Esophagus squamous epithelium (tissue), 4 donors: ENCODE results near the gene CAGE1.

Experiments used
- POLR2A ChIP-seq, 4 donors: fragments of 450-650 bp; IDR thresholded peaks; one replicate each; pipeline ENCODE4 v1.6.1; 2017; ENCODE audit warnings: antibody characterized with exemption in 4 of 4, mild to moderate bottlenecking in 4 of 4, moderate library complexity in 3 of 4
- TF ChIP-seq, protein P1 (sequence below), 6 experiments: fragments of 450-650 bp in 4 of 6; fragments of 200-600 bp in 2 of 6; sonication (generic) in 2 of 6; IDR thresholded peaks; one replicate each; pipeline ENCODE4 v1.5.1; 2016 to 2019; ENCODE audit warnings: antibody characterized with exemption in 6 of 6, mild to moderate bottlenecking in 4 of 6, moderate library complexity in 4 of 6

- TF ChIP-seq, protein P1, sequence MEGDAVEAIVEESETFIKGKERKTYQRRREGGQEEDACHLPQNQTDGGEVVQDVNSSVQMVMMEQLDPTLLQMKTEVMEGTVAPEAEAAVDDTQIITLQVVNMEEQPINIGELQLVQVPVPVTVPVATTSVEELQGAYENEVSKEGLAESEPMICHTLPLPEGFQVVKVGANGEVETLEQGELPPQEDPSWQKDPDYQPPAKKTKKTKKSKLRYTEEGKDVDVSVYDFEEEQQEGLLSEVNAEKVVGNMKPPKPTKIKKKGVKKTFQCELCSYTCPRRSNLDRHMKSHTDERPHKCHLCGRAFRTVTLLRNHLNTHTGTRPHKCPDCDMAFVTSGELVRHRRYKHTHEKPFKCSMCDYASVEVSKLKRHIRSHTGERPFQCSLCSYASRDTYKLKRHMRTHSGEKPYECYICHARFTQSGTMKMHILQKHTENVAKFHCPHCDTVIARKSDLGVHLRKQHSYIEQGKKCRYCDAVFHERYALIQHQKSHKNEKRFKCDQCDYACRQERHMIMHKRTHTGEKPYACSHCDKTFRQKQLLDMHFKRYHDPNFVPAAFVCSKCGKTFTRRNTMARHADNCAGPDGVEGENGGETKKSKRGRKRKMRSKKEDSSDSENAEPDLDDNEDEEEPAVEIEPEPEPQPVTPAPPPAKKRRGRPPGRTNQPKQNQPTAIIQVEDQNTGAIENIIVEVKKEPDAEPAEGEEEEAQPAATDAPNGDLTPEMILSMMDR (IDR thresholded peaks at IDR 0.05) = no peak
- TF ChIP-seq POLR2A (IDR thresholded peaks at IDR 0.05) = no peak
Observed at GRCh38 chr6:7414811-7415210, 25.3 kb upstream of the CAGE1 start.
